Measurements from ENCODE around the gene FCHSD2.
A peak's percentile ranks its signal among the peaks of the same experiment; 100 is the strongest.

FCHSD2 gene

GRCh38 chr11:72824811-72825505 is 317.2 kb downstream of the FCHSD2 start:
- no peak overlapping the region for H3K4me3 Mint-ChIP-seq
- H3K36me3 Mint-ChIP-seq (ENCODE audit: low read depth) = peaks cover 19% of the 10 kb centered on the region
- no peak overlapping the region for H3K27ac Mint-ChIP-seq
- H3K9me3 Mint-ChIP-seq = no peaks in the 10 kb centered on the region
- no peaks in the 10 kb centered on the region for H3K27me3 Mint-ChIP-seq
- peaks cover 26% of the 10 kb centered on the region for H3K4me1 Mint-ChIP-seq (ENCODE audit: low read depth)

DNA sequence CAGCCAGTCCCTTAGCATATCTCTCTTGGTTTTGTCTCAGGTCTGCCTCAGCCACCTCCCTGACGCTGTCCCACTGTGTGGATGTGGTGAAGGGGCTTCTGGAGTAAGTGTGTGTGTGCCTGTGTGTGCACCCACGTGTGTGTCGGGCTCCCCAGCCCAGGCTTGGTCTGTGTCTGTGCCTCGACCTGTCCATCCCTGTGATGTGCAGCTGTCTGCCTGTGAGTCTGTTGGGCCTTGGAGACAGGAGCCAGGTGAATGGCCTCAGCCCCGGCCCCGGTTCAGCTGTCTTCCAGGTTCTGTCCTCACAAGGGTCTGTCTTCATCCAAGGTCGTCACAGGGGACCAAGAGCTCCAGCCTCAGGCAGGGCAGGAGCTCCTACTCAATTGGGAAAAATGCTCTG is 318.1 kb downstream of the FCHSD2 start:
- H3K27me3 Mint-ChIP-seq = no peaks in the 10 kb centered on the region
- H3K27ac Mint-ChIP-seq = no peak overlapping the region
- no peak overlapping the region for H3K4me3 Mint-ChIP-seq
- peaks cover 22% of the 10 kb centered on the region for H3K36me3 Mint-ChIP-seq (ENCODE audit: low read depth)
- no peaks in the 10 kb centered on the region for H3K9me3 Mint-ChIP-seq
- H3K4me1 Mint-ChIP-seq (ENCODE audit: low read depth) = peaks cover 26% of the 10 kb centered on the region

DNA sequence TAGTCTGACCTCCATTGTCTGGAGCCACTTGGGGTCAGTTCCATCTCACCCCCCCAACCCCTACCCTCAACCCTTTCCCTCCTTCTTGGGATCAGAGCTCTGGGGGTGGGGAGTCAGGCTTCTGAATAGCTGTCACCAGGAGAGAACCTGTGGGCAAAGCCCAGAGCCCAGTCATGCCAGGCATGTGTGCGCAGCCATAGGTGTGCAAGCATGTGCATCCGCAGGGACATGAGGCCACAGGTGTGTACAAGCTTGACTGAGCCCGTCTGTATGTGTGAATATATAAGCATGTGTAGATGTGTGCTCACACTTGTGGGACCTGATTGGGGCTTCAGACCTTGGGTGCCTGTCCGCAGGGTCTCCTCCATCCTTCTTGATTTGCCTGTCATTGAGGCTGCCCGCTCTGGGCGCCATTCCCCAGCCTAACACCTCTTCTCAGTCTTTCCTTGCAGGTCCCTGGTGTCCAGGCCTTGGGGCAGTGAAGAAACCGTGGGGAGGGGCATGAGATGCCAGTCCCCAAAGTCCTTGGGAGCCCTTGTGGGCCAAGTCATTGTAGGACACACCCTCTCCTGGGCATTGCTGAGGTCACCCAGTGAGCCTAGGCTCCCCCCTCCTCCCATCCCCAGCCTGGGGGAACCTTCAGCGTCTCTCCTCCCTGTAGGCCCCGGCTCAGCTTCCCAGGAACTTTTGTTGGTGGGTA is 318.9 kb downstream of the FCHSD2 start:
- Mint-ChIP-seq H3K4me1 (ENCODE audit: low read depth) (peaks cover 26% of the 10 kb centered on the region), H3K27me3 (no peaks in the 10 kb centered on the region), H3K36me3 (ENCODE audit: low read depth) (peaks cover 24% of the 10 kb centered on the region), H3K4me3 (peak overlapping the region; percentile 30), H3K9me3 (no peaks in the 10 kb centered on the region), H3K27ac (no peak overlapping the region)

DNA sequence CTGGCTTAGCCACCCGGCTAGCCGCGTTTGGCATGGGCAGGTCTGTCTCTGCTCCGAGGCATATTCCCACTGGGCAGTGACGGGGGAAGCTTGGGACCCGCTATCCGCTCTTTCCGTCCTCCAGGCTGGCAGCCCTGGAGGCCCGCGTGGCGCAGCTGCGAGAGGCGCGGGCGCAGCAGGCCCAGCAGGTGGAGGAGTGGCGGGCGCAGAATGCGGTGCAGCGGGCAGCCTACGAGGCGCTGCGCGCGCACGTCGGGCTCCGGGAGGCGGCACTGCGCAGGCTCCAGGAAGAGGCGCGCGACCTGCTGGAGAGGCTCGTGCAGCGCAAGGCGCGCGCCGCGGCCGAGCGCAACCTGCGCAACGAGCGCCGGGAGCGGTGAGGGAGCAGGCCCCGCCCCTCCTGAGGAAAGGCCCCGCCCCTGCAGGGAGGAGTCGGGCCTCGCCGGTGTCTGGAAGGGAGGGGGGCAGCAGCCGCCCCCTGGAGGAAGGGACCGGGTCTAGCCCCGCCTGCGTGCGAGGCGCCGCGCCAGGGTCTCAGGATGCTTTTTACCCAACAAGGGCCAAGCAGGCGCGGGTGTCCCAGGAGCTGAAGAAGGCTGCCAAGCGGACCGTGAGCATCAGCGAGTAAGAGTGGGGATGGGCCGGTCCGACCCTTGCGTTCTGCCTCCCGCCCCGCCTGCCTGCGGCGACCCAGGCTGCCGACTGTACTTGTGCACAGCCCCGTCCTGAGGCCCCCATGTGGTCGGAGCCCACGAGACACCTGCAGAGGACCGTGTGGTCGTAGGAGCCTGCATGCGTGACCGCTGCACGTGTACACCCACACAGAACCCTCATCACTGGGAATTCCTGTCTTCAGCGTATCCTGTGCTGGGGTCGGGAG is 320.0 kb downstream of the FCHSD2 start:
- Mint-ChIP-seq H3K4me3 (peak overlapping the region; percentile 68), H3K36me3 (ENCODE audit: low read depth) (peaks cover 28% of the 10 kb centered on the region), H3K4me1 (ENCODE audit: low read depth) (peaks cover 25% of the 10 kb centered on the region), H3K27me3 (no peaks in the 10 kb centered on the region), H3K27ac (peak overlapping the region; percentile 88), H3K9me3 (no peaks in the 10 kb centered on the region)

DNA sequence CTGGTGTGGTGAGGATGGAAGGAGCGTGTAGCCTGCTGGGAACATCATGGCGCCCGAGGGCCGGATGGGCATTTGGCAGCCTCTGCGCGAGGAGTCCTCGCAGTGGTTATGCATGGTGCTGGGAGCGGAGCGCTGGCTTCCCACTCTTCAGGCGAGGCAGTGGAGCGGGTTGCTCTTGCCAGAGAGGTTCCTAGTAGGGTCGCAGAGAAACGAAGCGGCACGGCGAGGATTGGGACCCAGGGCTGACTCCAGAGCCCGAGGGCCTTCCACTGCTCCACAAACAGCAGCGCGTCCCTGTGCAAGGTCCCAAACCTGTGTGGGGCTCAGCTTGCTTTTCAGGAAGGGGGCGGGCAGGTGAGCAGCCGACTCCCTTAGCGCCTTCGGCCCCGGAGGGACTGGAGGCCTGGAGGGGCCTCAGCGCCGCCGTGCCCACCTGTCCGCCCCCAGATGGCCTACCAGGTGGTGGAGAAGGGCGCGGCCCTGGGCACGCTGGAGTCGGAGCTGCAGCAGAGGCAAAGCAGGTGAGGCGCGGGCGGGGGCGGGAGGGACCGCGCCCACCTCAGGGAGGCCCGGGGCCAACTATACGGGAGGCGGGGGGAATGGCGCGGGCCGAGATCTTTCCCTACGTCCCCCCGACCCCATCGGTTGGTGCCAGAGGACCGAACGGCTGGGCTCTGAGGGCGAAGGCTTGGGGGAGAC is 320.7 kb downstream of the FCHSD2 start:
- Mint-ChIP-seq H3K4me3 (peak overlapping the region; percentile 10), H3K4me1 (ENCODE audit: low read depth) (peaks cover 27% of the 10 kb centered on the region), H3K36me3 (ENCODE audit: low read depth) (peaks cover 28% of the 10 kb centered on the region), H3K9me3 (no peaks in the 10 kb centered on the region), H3K27me3 (no peaks in the 10 kb centered on the region), H3K27ac (no peak overlapping the region)

- Mint-ChIP-seq H3K27ac (peak overlapping the region; percentile 65), H3K36me3 (ENCODE audit: low read depth) (peaks cover 28% of the 10 kb centered on the region), H3K4me1 (ENCODE audit: low read depth) (peaks cover 35% of the 10 kb centered on the region), H3K27me3 (no peaks in the 10 kb centered on the region), H3K4me3 (peak overlapping the region; percentile 10), H3K9me3 (no peaks in the 10 kb centered on the region)
Measured at GRCh38 chr11:72820439-72821139, 321.5 kb downstream of the FCHSD2 start.

- H3K27me3 Mint-ChIP-seq = no peaks in the 10 kb centered on the region
- no peak overlapping the region for H3K27ac Mint-ChIP-seq
Measured at GRCh38 chr11:72818971-72819370, 323.1 kb downstream of the FCHSD2 start.

GRCh38 chr11:72817966-72818365 is 324.2 kb downstream of the FCHSD2 start:
- Mint-ChIP-seq H3K36me3 (ENCODE audit: low read depth) (peaks cover 32% of the 10 kb centered on the region), H3K27me3 (no peaks in the 10 kb centered on the region), H3K4me1 (ENCODE audit: low read depth) (peaks cover 31% of the 10 kb centered on the region), H3K9me3 (no peaks in the 10 kb centered on the region), H3K27ac (no peak overlapping the region), H3K4me3 (no peak overlapping the region)

More at GRCh38 chr11:72818971-72819370, 323.1 kb downstream of the FCHSD2 start:
- no peaks in the 10 kb centered on the region for H3K9me3 Mint-ChIP-seq
- H3K36me3 Mint-ChIP-seq (ENCODE audit: low read depth) = peaks cover 28% of the 10 kb centered on the region
- no peak overlapping the region for H3K4me3 Mint-ChIP-seq
- peaks cover 37% of the 10 kb centered on the region for H3K4me1 Mint-ChIP-seq (ENCODE audit: low read depth)

DNA sequence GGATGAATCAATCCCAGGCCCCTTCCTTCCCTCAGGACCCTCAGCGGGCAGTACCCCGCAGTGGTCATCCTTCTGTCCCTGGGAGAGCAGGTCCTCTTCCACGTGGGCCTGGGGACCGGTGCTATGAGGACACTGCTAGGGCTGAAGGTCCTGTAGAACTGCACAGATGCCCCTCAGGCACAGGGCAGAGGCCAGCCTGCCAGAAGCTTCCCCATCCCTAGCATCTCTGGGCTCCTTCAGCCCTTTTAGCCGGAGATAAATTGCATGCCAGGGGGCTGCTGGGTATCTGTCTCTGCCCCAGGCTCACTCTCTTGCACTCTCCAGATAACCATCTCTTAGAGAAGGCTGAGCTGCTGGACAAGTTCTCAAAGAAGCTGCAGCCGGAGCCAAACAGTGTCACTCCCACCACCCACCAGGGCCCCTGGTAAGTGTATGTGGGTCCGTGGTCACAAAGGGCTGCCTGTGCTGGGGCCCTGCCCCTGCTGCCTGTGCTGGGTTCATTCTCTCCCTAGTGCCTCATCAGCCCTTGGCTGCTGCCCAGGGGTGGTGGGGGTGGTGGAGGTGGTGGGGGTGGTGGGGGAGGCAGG is 325.6 kb downstream of the FCHSD2 start:
- Mint-ChIP-seq H3K27ac (peak overlapping the region; percentile 94), H3K9me3 (no peaks in the 10 kb centered on the region), H3K27me3 (no peaks in the 10 kb centered on the region), H3K4me1 (ENCODE audit: low read depth) (peaks cover 41% of the 10 kb centered on the region), H3K36me3 (ENCODE audit: low read depth) (peaks cover 44% of the 10 kb centered on the region), H3K4me3 (peak overlapping the region; percentile 97)

- Mint-ChIP-seq H3K27ac (peak overlapping the region; percentile 94), H3K9me3 (no peaks in the 10 kb centered on the region), H3K27me3 (no peaks in the 10 kb centered on the region), H3K4me1 (ENCODE audit: low read depth) (peaks cover 39% of the 10 kb centered on the region), H3K4me3 (peak overlapping the region; percentile 97), H3K36me3 (ENCODE audit: low read depth) (peaks cover 47% of the 10 kb centered on the region)
Measured at GRCh38 chr11:72815110-72815618, 327.0 kb downstream of the FCHSD2 start.

DNA sequence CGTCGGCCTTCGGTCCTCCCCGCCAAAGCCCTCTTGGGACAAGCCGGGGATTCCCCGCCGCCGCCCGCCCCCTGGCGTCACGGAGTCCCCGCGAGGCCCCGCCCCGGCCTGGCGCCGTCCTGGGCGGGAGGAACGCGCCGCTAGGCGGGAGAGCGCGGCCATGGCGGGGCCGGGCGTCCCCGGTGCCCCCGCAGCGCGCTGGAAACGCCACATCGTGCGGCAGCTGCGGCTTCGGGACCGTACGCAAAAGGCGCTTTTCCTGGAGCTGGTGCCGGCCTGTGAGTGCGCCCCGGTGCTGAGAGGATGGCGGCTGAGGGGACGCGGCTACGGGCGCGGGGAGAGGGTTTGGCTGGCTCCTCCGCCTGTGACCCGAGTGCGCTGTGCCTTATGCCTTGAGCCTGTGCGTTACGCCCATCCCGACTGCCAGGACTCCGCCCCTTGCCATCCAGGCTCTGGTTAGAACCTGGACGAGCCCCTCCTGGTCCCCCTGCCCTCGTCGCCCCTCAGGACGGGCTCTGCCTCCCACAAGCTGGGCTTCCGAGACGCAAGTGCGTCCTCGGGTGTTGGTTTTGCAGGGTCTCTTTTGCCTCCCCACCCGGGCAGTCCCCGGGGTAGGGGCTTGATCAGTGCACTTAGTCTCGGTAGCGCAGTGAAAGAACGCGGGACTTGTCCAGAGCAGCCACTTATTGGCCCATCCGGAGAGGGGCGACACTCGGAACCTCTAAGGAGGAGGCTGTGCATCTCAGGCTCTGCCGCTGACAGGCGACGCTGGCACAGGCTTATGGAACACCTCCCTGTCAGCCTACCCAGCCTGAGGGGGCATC is 327.6 kb downstream of the FCHSD2 start, which contains the start of gene ATG16L2:
Gene ATG16L2 (plus strand): TSS at position 126 of the 824 bp plus-strand sequence. CDS start 35 bp downstream, at position 161.
- H3K9me3 Mint-ChIP-seq = no peaks in the 10 kb centered on the region
- peaks cover 45% of the 10 kb centered on the region for H3K36me3 Mint-ChIP-seq (ENCODE audit: low read depth)
- peaks cover 37% of the 10 kb centered on the region for H3K4me1 Mint-ChIP-seq (ENCODE audit: low read depth)
- H3K27me3 Mint-ChIP-seq = no peaks in the 10 kb centered on the region
- H3K4me3 Mint-ChIP-seq = peak within 1 kb of the TSS; percentile 97
- H3K27ac Mint-ChIP-seq = peak within 1 kb of the TSS; percentile 94

DNA sequence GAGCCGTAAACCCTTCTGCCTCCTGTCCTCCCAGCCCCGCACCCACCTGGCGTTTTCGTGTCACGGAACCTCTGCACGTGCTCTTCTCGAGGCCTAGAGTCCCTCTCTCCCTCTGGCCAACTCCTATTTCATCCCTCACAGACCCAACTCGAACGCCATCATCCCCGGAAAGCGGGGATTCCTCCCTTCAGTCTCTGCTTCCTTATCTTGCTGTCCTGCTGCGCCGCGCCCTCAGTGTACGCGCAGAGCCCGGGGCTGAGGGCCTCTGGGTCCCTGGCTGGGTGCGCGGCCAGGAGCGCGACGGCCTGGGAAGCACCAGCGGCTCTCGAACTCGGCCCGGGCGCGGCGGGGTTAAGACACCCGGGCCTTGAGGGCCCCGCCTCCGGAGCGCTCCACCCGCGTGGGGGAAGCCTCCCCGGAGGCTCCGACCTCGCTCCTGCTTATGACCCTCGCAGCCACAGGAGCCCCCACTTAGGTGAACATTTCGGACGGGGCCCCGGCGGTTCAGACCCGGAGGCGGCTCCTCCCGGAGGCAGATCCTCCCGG is 328.3 kb downstream of the FCHSD2 start:
- Mint-ChIP-seq H3K27ac (peak overlapping the region; percentile 90), H3K4me3 (peak overlapping the region; percentile 88), H3K36me3 (ENCODE audit: low read depth) (peaks cover 45% of the 10 kb centered on the region), H3K9me3 (no peaks in the 10 kb centered on the region), H3K4me1 (ENCODE audit: low read depth) (peaks cover 37% of the 10 kb centered on the region), H3K27me3 (no peaks in the 10 kb centered on the region)
